B cell (primary cell): Measurements from ENCODE around the gene DPH6.

Experiments used
- EZH2 ChIP-seq: IDR thresholded peaks from 2 replicates; pipeline ENCODE4 v1.6.1; 2012; ENCODE audit warnings: borderline replicate concordance, low read depth, mild to moderate bottlenecking, moderate library complexity, low read length; ENCODE audit not compliant: insufficient read depth, poor library complexity, severe bottlenecking
- TF ChIP-seq, protein P1 (sequence below): fragments of 200-600 bp; IDR thresholded peaks from one replicate; pipeline ENCODE4 v1.8.0; 2022; ENCODE audit warnings: antibody characterized with exemption, mild to moderate bottlenecking

DNA sequence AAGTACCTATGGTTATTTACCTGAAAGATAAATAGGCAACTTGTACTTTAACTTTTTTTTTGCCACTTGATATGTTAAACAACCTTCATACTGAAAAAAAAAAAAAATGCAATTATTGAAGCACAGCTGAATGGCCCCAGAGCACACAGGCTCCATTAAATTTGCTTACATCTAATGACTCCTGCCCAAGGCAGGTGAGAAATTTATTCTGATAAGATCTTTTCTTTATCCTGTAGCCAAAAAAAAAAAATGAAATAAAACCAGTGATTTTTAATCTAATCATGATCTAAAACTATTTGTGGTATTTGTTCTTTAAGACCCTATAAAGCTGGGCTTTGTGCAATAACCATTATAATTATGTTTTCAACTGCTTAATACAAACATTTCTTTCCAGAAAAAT lies 115.7 kb downstream of the DPH6 start:
- TF ChIP-seq, protein P1, sequence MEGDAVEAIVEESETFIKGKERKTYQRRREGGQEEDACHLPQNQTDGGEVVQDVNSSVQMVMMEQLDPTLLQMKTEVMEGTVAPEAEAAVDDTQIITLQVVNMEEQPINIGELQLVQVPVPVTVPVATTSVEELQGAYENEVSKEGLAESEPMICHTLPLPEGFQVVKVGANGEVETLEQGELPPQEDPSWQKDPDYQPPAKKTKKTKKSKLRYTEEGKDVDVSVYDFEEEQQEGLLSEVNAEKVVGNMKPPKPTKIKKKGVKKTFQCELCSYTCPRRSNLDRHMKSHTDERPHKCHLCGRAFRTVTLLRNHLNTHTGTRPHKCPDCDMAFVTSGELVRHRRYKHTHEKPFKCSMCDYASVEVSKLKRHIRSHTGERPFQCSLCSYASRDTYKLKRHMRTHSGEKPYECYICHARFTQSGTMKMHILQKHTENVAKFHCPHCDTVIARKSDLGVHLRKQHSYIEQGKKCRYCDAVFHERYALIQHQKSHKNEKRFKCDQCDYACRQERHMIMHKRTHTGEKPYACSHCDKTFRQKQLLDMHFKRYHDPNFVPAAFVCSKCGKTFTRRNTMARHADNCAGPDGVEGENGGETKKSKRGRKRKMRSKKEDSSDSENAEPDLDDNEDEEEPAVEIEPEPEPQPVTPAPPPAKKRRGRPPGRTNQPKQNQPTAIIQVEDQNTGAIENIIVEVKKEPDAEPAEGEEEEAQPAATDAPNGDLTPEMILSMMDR: no peak
- TF ChIP-seq EZH2: no peak
